Activated naive CD4-positive, alpha-beta T cell treated with anti-CD3 and anti-CD28 coated beads, Interleukin-2, amount 10 ng/mL, durations not matched to agents 7 days and 5 days (primary cell): ENCODE data around the gene ALDOC.
"Not testable (repeated sequence)": the region's sequence is repeated elsewhere in the genome, so short reads cannot be mapped to it uniquely, and the experiment has no call there.

Experiments used
- CTCF ChIA-PET: fragments of 350-600 bp; sonication (Branson Sonifier 250); formaldehyde crosslinking; loops from one replicate; lab custom pipeline; 2021; ENCODE audit warnings: antibody characterized with exemption; lab: Charles Lee
- DNase-seq: peaks from one replicate; pipeline ENCODE4 v3.0.0-alpha.2; 2020
- H3K27ac Mint-ChIP-seq: one replicate; pipeline ENCODE4 v1.8.0; 2021; ENCODE audit warnings: mild to moderate bottlenecking, moderate library complexity, mixed read lengths
- H3K27me3 Mint-ChIP-seq: one replicate; pipeline ENCODE4 v1.8.0; 2021; ENCODE audit warnings: mild to moderate bottlenecking, mixed read lengths
- H3K36me3 Mint-ChIP-seq: one replicate; pipeline ENCODE4 v1.8.0; 2021; ENCODE audit warnings: mixed read lengths
- H3K4me1 Mint-ChIP-seq: one replicate; pipeline ENCODE4 v1.8.0; 2021; ENCODE audit warnings: mixed read lengths
- H3K4me3 Mint-ChIP-seq: one replicate; pipeline ENCODE4 v1.8.0; 2021; ENCODE audit warnings: mild to moderate bottlenecking, moderate library complexity, mixed read lengths
- H3K9me3 Mint-ChIP-seq: one replicate; pipeline ENCODE4 v1.8.0; 2021; ENCODE audit warnings: mixed read lengths

ALDOC gene

GRCh38 chr17:28576758-28577465 lies at the start of gene ALDOC:
TSS of gene ALDOC (minus strand) at chr17:28576895. CDS start at chr17:28575532, 1,363 bp downstream.
- Mint-ChIP-seq H3K9me3 (no peaks in the 10 kb centered on the region), H3K27ac (peak within 1 kb of the TSS; percentile 92), H3K4me1 (peaks cover 49% of the 10 kb centered on the region), H3K27me3 (no peaks in the 10 kb centered on the region), H3K36me3 (peaks cover 54% of the 10 kb centered on the region), H3K4me3 (peak within 1 kb of the TSS; percentile 85)
- DNase-seq, result peak; percentile 99
- CTCF ChIA-PET, result interaction anchor here (0.9 to 4.0 kb wide), 4 partner anchors 19 to 36 kb away, joined by 4 to 24 read pairs (median 4); no protein-coding TSS in a partner anchor

- no peaks in the 10 kb centered on the region for H3K9me3 Mint-ChIP-seq
- H3K27ac Mint-ChIP-seq, result no peak overlapping the region
- peaks cover 57% of the 10 kb centered on the region for H3K36me3 Mint-ChIP-seq
- H3K27me3 Mint-ChIP-seq, result no peaks in the 10 kb centered on the region
- H3K4me3 Mint-ChIP-seq, result no peak overlapping the region
- DNase-seq, result no peak
- CTCF ChIA-PET, result interaction anchor here (1.0 to 1.1 kb wide), 3 partner anchors 11 to 12 kb away, joined by 3 to 4 read pairs (median 3); partner anchors contain the start of gene RSKR
- H3K4me1 Mint-ChIP-seq, result no peaks in the 10 kb centered on the region
Measured at GRCh38 chr17:28624148-28624547, 47.5 kb upstream of the ALDOC start.

- no peak overlapping the region for H3K27ac Mint-ChIP-seq
- no peaks in the 10 kb centered on the region for H3K9me3 Mint-ChIP-seq
- H3K4me3 Mint-ChIP-seq, result no peak overlapping the region
- peaks cover 62% of the 10 kb centered on the region for H3K36me3 Mint-ChIP-seq
- no peaks in the 10 kb centered on the region for H3K27me3 Mint-ChIP-seq
- CTCF ChIA-PET, result interaction anchor here (1.0 to 1.2 kb wide), 4 partner anchors 10 to 131 kb away, joined by 3 to 4 read pairs (median 3); partner anchors contain the start of gene RSKR
- H3K4me1 Mint-ChIP-seq, result no peaks in the 10 kb centered on the region
- DNase-seq, result no peak
Measured at GRCh38 chr17:28623696-28624095, 47.0 kb upstream of the ALDOC start.

- H3K9me3 Mint-ChIP-seq, result no peaks in the 10 kb centered on the region
- no peaks in the 10 kb centered on the region for H3K27me3 Mint-ChIP-seq
- H3K36me3 Mint-ChIP-seq, result peaks cover 62% of the 10 kb centered on the region
- H3K4me3 Mint-ChIP-seq, result no peak overlapping the region
- no peaks in the 10 kb centered on the region for H3K4me1 Mint-ChIP-seq
- no peak for DNase-seq
- CTCF ChIA-PET, result interaction anchor here (1.1 to 1.2 kb wide), 2 partner anchors 9 to 133 kb away, joined by 3 to 5 read pairs; no protein-coding TSS in a partner anchor
- no peak overlapping the region for H3K27ac Mint-ChIP-seq
Measured at GRCh38 chr17:28622186-28622585, 45.5 kb upstream of the ALDOC start.

- no peak for DNase-seq
- Mint-ChIP-seq H3K36me3 (peaks cover 75% of the 10 kb centered on the region), H3K9me3 (no peaks in the 10 kb centered on the region), H3K4me1 (no peaks in the 10 kb centered on the region), H3K27ac (no peak overlapping the region), H3K27me3 (no peaks in the 10 kb centered on the region), H3K4me3 (no peak overlapping the region)
- CTCF ChIA-PET, result no interaction called here
Measured at GRCh38 chr17:28620010-28620409, 43.3 kb upstream of the ALDOC start.

- CTCF ChIA-PET, result no interaction called here
- Mint-ChIP-seq H3K27me3 (no peaks in the 10 kb centered on the region), H3K9me3 (no peaks in the 10 kb centered on the region), H3K4me3 (no peak overlapping the region), H3K36me3 (peaks cover 74% of the 10 kb centered on the region), H3K4me1 (no peaks in the 10 kb centered on the region), H3K27ac (no peak overlapping the region)
- no peak for DNase-seq
Measured at GRCh38 chr17:28618464-28618863, 41.8 kb upstream of the ALDOC start.

GRCh38 chr17:28616281-28616680 lies 39.6 kb upstream of the ALDOC start:
- Mint-ChIP-seq H3K27me3 (no peaks in the 10 kb centered on the region), H3K9me3 (no peaks in the 10 kb centered on the region), H3K36me3 (peaks cover 72% of the 10 kb centered on the region), H3K4me1 (no peaks in the 10 kb centered on the region), H3K4me3 (no peak overlapping the region), H3K27ac (no peak overlapping the region)
- no peak for DNase-seq
- CTCF ChIA-PET, result interaction anchor here (0.6 to 0.8 kb wide), 2 partner anchors 9 to 149 kb away, joined by 3 to 4 read pairs; no protein-coding TSS in a partner anchor

GRCh38 chr17:28615260-28615940 lies 38.7 kb upstream of the ALDOC start:
- Mint-ChIP-seq H3K27ac (peak overlapping the region; percentile 11), H3K27me3 (no peaks in the 10 kb centered on the region), H3K9me3 (no peaks in the 10 kb centered on the region), H3K4me1 (no peaks in the 10 kb centered on the region), H3K36me3 (peaks cover 71% of the 10 kb centered on the region), H3K4me3 (no peak overlapping the region)
- no peak for DNase-seq
- CTCF ChIA-PET, result no interaction called here

- CTCF ChIA-PET, result interaction anchor here (1.0 to 2.3 kb wide), 6 partner anchors 8 to 74 kb away, joined by 3 to 9 read pairs (median 4); partner anchors contain the start of gene ALDOC
- H3K4me3 Mint-ChIP-seq, result no peak within 1 kb of the TSS
- no peak for DNase-seq
- no peaks in the 10 kb centered on the region for H3K9me3 Mint-ChIP-seq
- peak within 1 kb of the TSS; percentile 46 for H3K27ac Mint-ChIP-seq
- H3K27me3 Mint-ChIP-seq, result no peaks in the 10 kb centered on the region
- H3K4me1 Mint-ChIP-seq, result no peaks in the 10 kb centered on the region
- peaks cover 66% of the 10 kb centered on the region for H3K36me3 Mint-ChIP-seq
Measured at GRCh38 chr17:28613931-28614381, 37.3 kb upstream of the ALDOC start, which contains the start of gene RSKR. TSS of gene RSKR (minus strand) at chr17:28614185. CDS start at chr17:28614161, 24 bp downstream.

GRCh38 chr17:28612936-28613872 lies 36.5 kb upstream of the ALDOC start:
- Mint-ChIP-seq H3K27me3 (no peaks in the 10 kb centered on the region), H3K27ac (no peak overlapping the region), H3K4me1 (no peaks in the 10 kb centered on the region), H3K36me3 (peaks cover 61% of the 10 kb centered on the region), H3K9me3 (no peaks in the 10 kb centered on the region), H3K4me3 (no peak overlapping the region)
- DNase-seq, result peak; percentile 47
- CTCF ChIA-PET, result interaction anchor here (0.7 to 3.8 kb wide), 17 partner anchors 9 to 121 kb away, joined by 3 to 29 read pairs (median 4); partner anchors contain the start of gene ALDOC

GRCh38 chr17:28612531-28612930 lies 35.8 kb upstream of the ALDOC start:
- no peak for DNase-seq
- Mint-ChIP-seq H3K36me3 (peaks cover 60% of the 10 kb centered on the region), H3K27ac (peak overlapping the region; percentile 19), H3K4me3 (no peak overlapping the region), H3K27me3 (no peaks in the 10 kb centered on the region), H3K9me3 (no peaks in the 10 kb centered on the region), H3K4me1 (no peaks in the 10 kb centered on the region)
- CTCF ChIA-PET, result interaction anchor here (0.7 to 3.8 kb wide), 15 partner anchors 9 to 120 kb away, joined by 3 to 29 read pairs (median 4); partner anchors contain the start of gene ALDOC

GRCh38 chr17:28610376-28610775 lies 33.7 kb upstream of the ALDOC start:
- Mint-ChIP-seq H3K36me3 (peaks cover 41% of the 10 kb centered on the region), H3K9me3 (no peaks in the 10 kb centered on the region), H3K4me1 (no peaks in the 10 kb centered on the region), H3K27me3 (no peaks in the 10 kb centered on the region), H3K4me3 (no peak overlapping the region), H3K27ac (no peak overlapping the region)
- no peak for DNase-seq
- CTCF ChIA-PET, result interaction anchor here (1.1 to 3.8 kb wide), 3 partner anchors 17 to 87 kb away, joined by 3 to 29 read pairs (median 4); no protein-coding TSS in a partner anchor

- H3K9me3 Mint-ChIP-seq, H3K36me3 Mint-ChIP-seq, CTCF ChIA-PET, H3K27ac Mint-ChIP-seq, H3K4me1 Mint-ChIP-seq, DNase-seq, H3K27me3 Mint-ChIP-seq, H3K4me3 Mint-ChIP-seq: not testable (repeated sequence)
Measured at GRCh38 chr17:28604031-28604430, 27.3 kb upstream of the ALDOC start.
